Esophagus squamous epithelium (tissue), 4 donors: ENCODE results near the gene SNCAIP.

Source experiments
- POLR2A ChIP-seq, 4 donors: fragments of 450-650 bp; IDR thresholded peaks; one replicate each; pipeline ENCODE4 v1.6.1; 2017; ENCODE audit warnings: antibody characterized with exemption in 4 of 4, mild to moderate bottlenecking in 4 of 4, moderate library complexity in 3 of 4
- TF ChIP-seq, protein P1 (sequence below), 6 experiments: fragments of 450-650 bp in 4 of 6; fragments of 200-600 bp in 2 of 6; sonication (generic) in 2 of 6; IDR thresholded peaks; one replicate each; pipeline ENCODE4 v1.5.1; 2016 to 2019; ENCODE audit warnings: antibody characterized with exemption in 6 of 6, mild to moderate bottlenecking in 4 of 6, moderate library complexity in 4 of 6

DNA sequence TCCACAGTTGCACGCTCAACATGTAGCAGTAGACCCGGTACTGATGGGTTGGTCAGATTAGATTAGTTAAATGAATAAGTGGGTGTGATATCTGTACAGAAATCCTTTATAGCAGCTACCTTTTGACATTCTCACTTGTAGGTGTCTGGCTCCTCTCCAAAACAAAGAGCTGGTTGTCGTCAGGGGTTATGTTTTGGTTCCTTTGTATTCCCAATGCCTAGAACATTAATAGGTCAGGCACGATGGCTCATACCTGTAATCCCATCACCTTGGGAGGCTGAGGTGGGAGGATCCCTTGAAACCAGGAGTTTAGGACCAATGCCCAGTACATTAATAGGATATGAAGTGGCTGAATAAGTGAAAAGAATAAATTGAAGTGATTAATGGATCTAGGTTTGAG, 182.1 kb downstream of the SNCAIP start:
- no peak for TF ChIP-seq POLR2A (IDR thresholded peaks at IDR 0.05)
- TF ChIP-seq, protein P1, sequence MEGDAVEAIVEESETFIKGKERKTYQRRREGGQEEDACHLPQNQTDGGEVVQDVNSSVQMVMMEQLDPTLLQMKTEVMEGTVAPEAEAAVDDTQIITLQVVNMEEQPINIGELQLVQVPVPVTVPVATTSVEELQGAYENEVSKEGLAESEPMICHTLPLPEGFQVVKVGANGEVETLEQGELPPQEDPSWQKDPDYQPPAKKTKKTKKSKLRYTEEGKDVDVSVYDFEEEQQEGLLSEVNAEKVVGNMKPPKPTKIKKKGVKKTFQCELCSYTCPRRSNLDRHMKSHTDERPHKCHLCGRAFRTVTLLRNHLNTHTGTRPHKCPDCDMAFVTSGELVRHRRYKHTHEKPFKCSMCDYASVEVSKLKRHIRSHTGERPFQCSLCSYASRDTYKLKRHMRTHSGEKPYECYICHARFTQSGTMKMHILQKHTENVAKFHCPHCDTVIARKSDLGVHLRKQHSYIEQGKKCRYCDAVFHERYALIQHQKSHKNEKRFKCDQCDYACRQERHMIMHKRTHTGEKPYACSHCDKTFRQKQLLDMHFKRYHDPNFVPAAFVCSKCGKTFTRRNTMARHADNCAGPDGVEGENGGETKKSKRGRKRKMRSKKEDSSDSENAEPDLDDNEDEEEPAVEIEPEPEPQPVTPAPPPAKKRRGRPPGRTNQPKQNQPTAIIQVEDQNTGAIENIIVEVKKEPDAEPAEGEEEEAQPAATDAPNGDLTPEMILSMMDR (IDR thresholded peaks at IDR 0.05), result no peak
